OCI-LY1 (cell line): Measurements from ENCODE around the gene ESR2.

ENCODE experiments used
- H2AFZ ChIP-seq: fragments of 200-600 bp; sonication (generic), shearing (Covaris generic); 2 replicates; pipeline ENCODE4 v1.6.0; 2014; ENCODE audit warnings: antibody characterized with exemption, mild to moderate bottlenecking, low read length
- H3F3A ChIP-seq: fragments of 200-600 bp; sonication (generic), shearing (Covaris generic); 2 replicates; pipeline ENCODE4 v1.6.0; 2014; ENCODE audit warnings: mild to moderate bottlenecking, antibody characterized with exemption, low read length, moderate library complexity; ENCODE audit not compliant: insufficient read depth
- H3K27ac ChIP-seq: fragments of 200-600 bp; sonication (generic); 2 replicates; pipeline ENCODE4 v1.5.1; 2014; ENCODE audit warnings: low read length, mixed run types, mild to moderate bottlenecking, low read depth; ENCODE audit not compliant: poor library complexity, severe bottlenecking
- H3K27me3 ChIP-seq: fragments of 200-600 bp; sonication (generic); 2 replicates; pipeline ENCODE4 v1.6.0; 2014; ENCODE audit warnings: antibody characterized with exemption, mild to moderate bottlenecking, low read length, moderate library complexity; ENCODE audit not compliant: insufficient read depth
- H3K36me3 ChIP-seq: fragments of 200-600 bp; sonication (generic); 2 replicates; pipeline ENCODE4 v1.6.1; 2014; ENCODE audit warnings: mild to moderate bottlenecking, antibody characterized with exemption, low read length, moderate library complexity, mixed read lengths; ENCODE audit not compliant: insufficient read depth
- H3K4me1 ChIP-seq: fragments of 200-600 bp; sonication (generic); 2 replicates; pipeline ENCODE4 v1.5.1; 2014; ENCODE audit warnings: mild to moderate bottlenecking, low read length, moderate library complexity; ENCODE audit not compliant: insufficient read depth, severe bottlenecking
- H3K4me2 ChIP-seq: fragments of 200-600 bp; sonication (generic), shearing (Covaris generic); 2 replicates; pipeline ENCODE4 v1.6.1; 2014; ENCODE audit warnings: low read length
- H3K4me3 ChIP-seq: fragments of 200-600 bp; sonication (generic); 2 replicates; pipeline ENCODE4 v1.5.1; 2014; ENCODE audit warnings: low read length, low read depth, mild to moderate bottlenecking, mixed read lengths; ENCODE audit not compliant: poor library complexity, severe bottlenecking
- H3K79me2 ChIP-seq: fragments of 200-600 bp; shearing (Covaris generic); 2 replicates; pipeline ENCODE4 v1.6.1; 2016; ENCODE audit warnings: mixed run types, low read length, mixed read lengths; ENCODE audit not compliant: insufficient read depth
- H3K9ac ChIP-seq: fragments of 200-600 bp; sonication (generic), shearing (Covaris generic); 2 replicates; pipeline ENCODE4 v1.6.1; 2014; ENCODE audit warnings: mild to moderate bottlenecking, low read length, mixed read lengths
- H3K9me2 ChIP-seq: fragments of 200-600 bp; sonication (generic), shearing (Covaris generic); 2 replicates; pipeline ENCODE4 v1.6.1; 2014; ENCODE audit warnings: low read depth, mild to moderate bottlenecking, low read length, mixed read lengths
- H3K9me3 ChIP-seq: fragments of 200-600 bp; shearing (Covaris generic); 2 replicates; pipeline ENCODE4 v1.6.1; 2014; ENCODE audit warnings: low read length, mixed read lengths
- H4K20me1 ChIP-seq: fragments of 200-600 bp; sonication (generic), shearing (Covaris generic); 2 replicates; pipeline ENCODE4 v1.6.0; 2016; ENCODE audit warnings: mild to moderate bottlenecking, low read length; ENCODE audit not compliant: insufficient read depth
- EZH2 ChIP-seq: fragments of 200-600 bp; sonication (generic), shearing (Covaris generic); IDR thresholded peaks from 2 replicates; pipeline ENCODE4 v1.8.0; 2017; ENCODE audit warnings: borderline replicate concordance, mixed run types, mild to moderate bottlenecking, antibody characterized with exemption, low read length, moderate library complexity, mixed read lengths
- TF ChIP-seq, protein P1 (sequence below): fragments of 200-600 bp; sonication (generic), shearing (Covaris generic); IDR thresholded peaks from 2 replicates; pipeline ENCODE4 v1.5.1; 2017; ENCODE audit warnings: mild to moderate bottlenecking, antibody characterized with exemption, low read length, moderate library complexity, mixed read lengths

Gene ESR2

DNA sequence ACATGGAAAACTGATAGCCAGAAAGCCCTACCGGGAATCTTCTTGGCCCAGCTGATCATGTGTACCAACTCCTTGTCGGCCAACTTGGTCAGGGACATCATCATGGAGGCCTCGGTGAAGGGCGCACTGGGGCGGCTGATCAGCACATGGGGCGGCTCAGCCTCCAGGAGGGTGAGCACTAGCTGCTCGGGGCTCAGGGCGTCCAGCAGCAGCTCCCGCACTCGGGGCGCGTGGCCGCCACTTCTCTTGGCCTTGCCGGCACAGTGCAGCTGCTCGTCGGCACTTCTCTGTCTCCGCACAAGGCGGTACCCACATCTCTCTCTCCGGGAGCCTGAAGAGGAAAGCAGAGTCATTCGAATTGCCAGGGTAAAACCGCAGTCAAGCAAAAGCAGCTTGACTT, 33.8 kb downstream of the ESR2 start:
- H3K27ac ChIP-seq = no peak overlapping the region
- peaks cover 35% of the 10 kb centered on the region; the same call in 1 of the 2 replicates for H3K36me3 ChIP-seq
- no peaks in the 10 kb centered on the region for H3K79me2 ChIP-seq
- no peak overlapping the region for H2AFZ ChIP-seq
- H3K4me1 ChIP-seq = peaks cover 6% of the 10 kb centered on the region
- no peak overlapping the region for H3K4me3 ChIP-seq
- H3F3A ChIP-seq = no peaks in the 10 kb centered on the region
- no peaks in the 10 kb centered on the region for H3K27me3 ChIP-seq
- TF ChIP-seq, protein P1, sequence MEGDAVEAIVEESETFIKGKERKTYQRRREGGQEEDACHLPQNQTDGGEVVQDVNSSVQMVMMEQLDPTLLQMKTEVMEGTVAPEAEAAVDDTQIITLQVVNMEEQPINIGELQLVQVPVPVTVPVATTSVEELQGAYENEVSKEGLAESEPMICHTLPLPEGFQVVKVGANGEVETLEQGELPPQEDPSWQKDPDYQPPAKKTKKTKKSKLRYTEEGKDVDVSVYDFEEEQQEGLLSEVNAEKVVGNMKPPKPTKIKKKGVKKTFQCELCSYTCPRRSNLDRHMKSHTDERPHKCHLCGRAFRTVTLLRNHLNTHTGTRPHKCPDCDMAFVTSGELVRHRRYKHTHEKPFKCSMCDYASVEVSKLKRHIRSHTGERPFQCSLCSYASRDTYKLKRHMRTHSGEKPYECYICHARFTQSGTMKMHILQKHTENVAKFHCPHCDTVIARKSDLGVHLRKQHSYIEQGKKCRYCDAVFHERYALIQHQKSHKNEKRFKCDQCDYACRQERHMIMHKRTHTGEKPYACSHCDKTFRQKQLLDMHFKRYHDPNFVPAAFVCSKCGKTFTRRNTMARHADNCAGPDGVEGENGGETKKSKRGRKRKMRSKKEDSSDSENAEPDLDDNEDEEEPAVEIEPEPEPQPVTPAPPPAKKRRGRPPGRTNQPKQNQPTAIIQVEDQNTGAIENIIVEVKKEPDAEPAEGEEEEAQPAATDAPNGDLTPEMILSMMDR = no peak
- TF ChIP-seq EZH2 = no peak
- no peaks in the 10 kb centered on the region for H3K9me2 ChIP-seq
- H3K9ac ChIP-seq = no peak overlapping the region
- no peak overlapping the region for H3K4me2 ChIP-seq
- H4K20me1 ChIP-seq = no peaks in the 10 kb centered on the region
- no peaks in the 10 kb centered on the region for H3K9me3 ChIP-seq

DNA sequence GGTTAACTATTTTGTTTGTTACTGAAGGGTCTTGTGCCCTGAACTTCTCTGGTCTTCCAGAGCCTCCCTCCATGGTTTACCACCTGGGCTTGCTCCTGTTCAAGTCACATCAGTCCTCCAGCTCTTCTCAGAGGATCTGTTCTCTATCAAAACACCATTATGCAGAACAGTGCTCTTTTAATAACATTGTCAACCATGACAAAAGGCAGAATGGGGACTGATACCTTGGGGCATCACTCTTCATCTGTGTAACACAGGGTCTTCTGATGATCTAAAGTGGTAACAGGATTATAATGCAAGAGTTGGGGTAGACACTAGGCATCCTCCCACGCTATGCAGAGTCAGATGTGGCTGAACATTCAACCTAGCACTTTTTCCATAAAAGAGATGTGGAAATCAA, 38.4 kb downstream of the ESR2 start:
- Histone ChIP-seq H3F3A (no peaks in the 10 kb centered on the region), H3K79me2 (no peaks in the 10 kb centered on the region), H3K27ac (no peak overlapping the region), H3K9me2 (no peaks in the 10 kb centered on the region), H3K27me3 (no peaks in the 10 kb centered on the region), H3K4me1 (no peaks in the 10 kb centered on the region), H3K36me3 (peaks cover 44% of the 10 kb centered on the region; the same call in 1 of the 2 replicates), H3K4me2 (no peak overlapping the region), H3K9ac (no peak overlapping the region), H4K20me1 (no peaks in the 10 kb centered on the region), H3K9me3 (no peaks in the 10 kb centered on the region), H2AFZ (no peak overlapping the region), H3K4me3 (no peak overlapping the region)
- TF ChIP-seq EZH2 = no peak
- TF ChIP-seq, protein P1 = no peak

DNA sequence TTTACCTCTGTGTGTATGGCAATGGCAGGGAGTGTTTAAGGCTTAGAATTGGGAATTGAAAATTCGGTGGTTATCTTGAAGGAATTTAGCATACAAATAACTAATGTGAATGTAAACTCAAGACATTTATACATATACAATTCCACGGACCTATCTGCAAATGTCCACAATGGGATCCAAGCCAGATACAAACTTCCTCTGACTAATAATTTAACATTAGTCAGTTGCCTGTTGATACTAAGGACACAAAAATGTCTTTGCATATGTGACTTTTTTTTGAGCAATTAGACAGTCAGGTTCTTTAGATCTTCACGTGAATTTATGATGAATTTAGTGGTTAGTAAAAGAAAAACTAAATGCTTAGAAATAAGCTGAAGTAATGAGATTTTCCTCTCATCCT, 40.5 kb downstream of the ESR2 start:
- H3K9me2 ChIP-seq = no peaks in the 10 kb centered on the region
- H3K4me3 ChIP-seq = no peak overlapping the region
- H3K79me2 ChIP-seq = no peaks in the 10 kb centered on the region
- no peak overlapping the region for H3K27ac ChIP-seq
- H3K9me3 ChIP-seq = no peaks in the 10 kb centered on the region
- H3K4me1 ChIP-seq = no peaks in the 10 kb centered on the region
- no peaks in the 10 kb centered on the region for H3F3A ChIP-seq
- H3K36me3 ChIP-seq = peaks cover 35% of the 10 kb centered on the region; the same call in 1 of the 2 replicates
- no peak overlapping the region for H3K4me2 ChIP-seq
- H4K20me1 ChIP-seq = no peaks in the 10 kb centered on the region
- no peaks in the 10 kb centered on the region for H3K27me3 ChIP-seq
- no peak for TF ChIP-seq EZH2
- TF ChIP-seq, protein P1 = no peak
- no peak overlapping the region for H2AFZ ChIP-seq
- no peak overlapping the region for H3K9ac ChIP-seq
